ENCODE measurements around the gene P2RY1. TPM values are rescaled to one million over a fixed set of nuclear protein-coding genes. Genes with fewer than 3 reads are reported as not detected.

Gene P2RY1
- 0.05 and 0.17 TPM in 2 replicates for total RNA-seq

GRCh38 chr3:152834776-152835600, at the start of gene P2RY1:
Gene P2RY1 (plus strand): TSS chr3:152835131. CDS start chr3:152835783, 652 bp downstream.
- peak; percentile 13 for DNase-seq (ENCODE audit: low read depth)

GRCh38 chr3:152786977-152787681, 47.8 kb upstream of the P2RY1 start:
- no peak for DNase-seq (ENCODE audit: low read depth)

- DNase-seq (ENCODE audit: low read depth), result no peak
Measured at GRCh38 chr3:152790651-152791387, 44.1 kb upstream of the P2RY1 start.

- DNase-seq (ENCODE audit: low read depth), result no peak
Measured at GRCh38 chr3:152793969-152794368, 41.0 kb upstream of the P2RY1 start.

GRCh38 chr3:152797751-152798432, 37.0 kb upstream of the P2RY1 start:
- no peak for DNase-seq (ENCODE audit: low read depth)

GRCh38 chr3:152811974-152812760, 22.8 kb upstream of the P2RY1 start:
- DNase-seq (ENCODE audit: low read depth), result no peak

GRCh38 chr3:152817400-152817799, 17.5 kb upstream of the P2RY1 start:
- DNase-seq (ENCODE audit: low read depth), result no peak

GRCh38 chr3:152818027-152818426, 16.9 kb upstream of the P2RY1 start:
- DNase-seq (ENCODE audit: low read depth), result no peak

GRCh38 chr3:152823173-152823572, 11.8 kb upstream of the P2RY1 start:
- DNase-seq (ENCODE audit: low read depth), result no peak

- DNase-seq (ENCODE audit: low read depth), result no peak
Measured at GRCh38 chr3:152823781-152824180, 11.2 kb upstream of the P2RY1 start.

- DNase-seq (ENCODE audit: low read depth), result no peak
Measured at GRCh38 chr3:152825566-152825965, 9.4 kb upstream of the P2RY1 start.

GRCh38 chr3:152826476-152826875, 8.5 kb upstream of the P2RY1 start:
- no peak for DNase-seq (ENCODE audit: low read depth)

GRCh38 chr3:152827313-152827712, 7.6 kb upstream of the P2RY1 start:
- no peak for DNase-seq (ENCODE audit: low read depth)

GRCh38 chr3:152828075-152828840, 6.7 kb upstream of the P2RY1 start:
- no peak for DNase-seq (ENCODE audit: low read depth)

GRCh38 chr3:152830245-152830644, 4.7 kb upstream of the P2RY1 start:
- no peak for DNase-seq (ENCODE audit: low read depth)

GRCh38 chr3:152832046-152832445, 2.9 kb upstream of the P2RY1 start:
- DNase-seq (ENCODE audit: low read depth), result no peak

GRCh38 chr3:152833089-152833488, 1.8 kb upstream of the P2RY1 start:
- no peak for DNase-seq (ENCODE audit: low read depth)

GRCh38 chr3:152834191-152834775, 648 bp upstream of the P2RY1 start:
- no peak for DNase-seq (ENCODE audit: low read depth)

GRCh38 chr3:152835601-152836102, 721 bp downstream of the P2RY1 start:
- DNase-seq (ENCODE audit: low read depth), result no peak

GRCh38 chr3:152836269-152836668, 1.3 kb downstream of the P2RY1 start:
- no peak for DNase-seq (ENCODE audit: low read depth)
